OCI-LY1 (cell line): ENCODE results near the gene EFCAB7.

Experiments
- H2AFZ ChIP-seq: fragments of 200-600 bp; sonication (generic), shearing (Covaris generic); 2 replicates; pipeline ENCODE4 v1.6.0; 2014; ENCODE audit warnings: antibody characterized with exemption, mild to moderate bottlenecking, low read length
- H3F3A ChIP-seq: fragments of 200-600 bp; sonication (generic), shearing (Covaris generic); 2 replicates; pipeline ENCODE4 v1.6.0; 2014; ENCODE audit warnings: mild to moderate bottlenecking, antibody characterized with exemption, low read length, moderate library complexity; ENCODE audit not compliant: insufficient read depth
- H3K27ac ChIP-seq: fragments of 200-600 bp; sonication (generic); 2 replicates; pipeline ENCODE4 v1.5.1; 2014; ENCODE audit warnings: low read length, mixed run types, mild to moderate bottlenecking, low read depth; ENCODE audit not compliant: poor library complexity, severe bottlenecking
- H3K27me3 ChIP-seq: fragments of 200-600 bp; sonication (generic); 2 replicates; pipeline ENCODE4 v1.6.0; 2014; ENCODE audit warnings: antibody characterized with exemption, mild to moderate bottlenecking, low read length, moderate library complexity; ENCODE audit not compliant: insufficient read depth
- H3K36me3 ChIP-seq: fragments of 200-600 bp; sonication (generic); 2 replicates; pipeline ENCODE4 v1.6.1; 2014; ENCODE audit warnings: mild to moderate bottlenecking, antibody characterized with exemption, low read length, moderate library complexity, mixed read lengths; ENCODE audit not compliant: insufficient read depth
- H3K4me1 ChIP-seq: fragments of 200-600 bp; sonication (generic); 2 replicates; pipeline ENCODE4 v1.5.1; 2014; ENCODE audit warnings: mild to moderate bottlenecking, low read length, moderate library complexity; ENCODE audit not compliant: insufficient read depth, severe bottlenecking
- H3K4me2 ChIP-seq: fragments of 200-600 bp; sonication (generic), shearing (Covaris generic); 2 replicates; pipeline ENCODE4 v1.6.1; 2014; ENCODE audit warnings: low read length
- H3K4me3 ChIP-seq: fragments of 200-600 bp; sonication (generic); 2 replicates; pipeline ENCODE4 v1.5.1; 2014; ENCODE audit warnings: low read length, low read depth, mild to moderate bottlenecking, mixed read lengths; ENCODE audit not compliant: poor library complexity, severe bottlenecking
- H3K79me2 ChIP-seq: fragments of 200-600 bp; shearing (Covaris generic); 2 replicates; pipeline ENCODE4 v1.6.1; 2016; ENCODE audit warnings: mixed run types, low read length, mixed read lengths; ENCODE audit not compliant: insufficient read depth
- H3K9ac ChIP-seq: fragments of 200-600 bp; sonication (generic), shearing (Covaris generic); 2 replicates; pipeline ENCODE4 v1.6.1; 2014; ENCODE audit warnings: mild to moderate bottlenecking, low read length, mixed read lengths
- H3K9me2 ChIP-seq: fragments of 200-600 bp; sonication (generic), shearing (Covaris generic); 2 replicates; pipeline ENCODE4 v1.6.1; 2014; ENCODE audit warnings: low read depth, mild to moderate bottlenecking, low read length, mixed read lengths
- H3K9me3 ChIP-seq: fragments of 200-600 bp; shearing (Covaris generic); 2 replicates; pipeline ENCODE4 v1.6.1; 2014; ENCODE audit warnings: low read length, mixed read lengths
- H4K20me1 ChIP-seq: fragments of 200-600 bp; sonication (generic), shearing (Covaris generic); 2 replicates; pipeline ENCODE4 v1.6.0; 2016; ENCODE audit warnings: mild to moderate bottlenecking, low read length; ENCODE audit not compliant: insufficient read depth
- EZH2 ChIP-seq: fragments of 200-600 bp; sonication (generic), shearing (Covaris generic); IDR thresholded peaks from 2 replicates; pipeline ENCODE4 v1.8.0; 2017; ENCODE audit warnings: borderline replicate concordance, mixed run types, mild to moderate bottlenecking, antibody characterized with exemption, low read length, moderate library complexity, mixed read lengths
- TF ChIP-seq, protein P1 (sequence below): fragments of 200-600 bp; sonication (generic), shearing (Covaris generic); IDR thresholded peaks from 2 replicates; pipeline ENCODE4 v1.5.1; 2017; ENCODE audit warnings: mild to moderate bottlenecking, antibody characterized with exemption, low read length, moderate library complexity, mixed read lengths

The EFCAB7 gene

DNA sequence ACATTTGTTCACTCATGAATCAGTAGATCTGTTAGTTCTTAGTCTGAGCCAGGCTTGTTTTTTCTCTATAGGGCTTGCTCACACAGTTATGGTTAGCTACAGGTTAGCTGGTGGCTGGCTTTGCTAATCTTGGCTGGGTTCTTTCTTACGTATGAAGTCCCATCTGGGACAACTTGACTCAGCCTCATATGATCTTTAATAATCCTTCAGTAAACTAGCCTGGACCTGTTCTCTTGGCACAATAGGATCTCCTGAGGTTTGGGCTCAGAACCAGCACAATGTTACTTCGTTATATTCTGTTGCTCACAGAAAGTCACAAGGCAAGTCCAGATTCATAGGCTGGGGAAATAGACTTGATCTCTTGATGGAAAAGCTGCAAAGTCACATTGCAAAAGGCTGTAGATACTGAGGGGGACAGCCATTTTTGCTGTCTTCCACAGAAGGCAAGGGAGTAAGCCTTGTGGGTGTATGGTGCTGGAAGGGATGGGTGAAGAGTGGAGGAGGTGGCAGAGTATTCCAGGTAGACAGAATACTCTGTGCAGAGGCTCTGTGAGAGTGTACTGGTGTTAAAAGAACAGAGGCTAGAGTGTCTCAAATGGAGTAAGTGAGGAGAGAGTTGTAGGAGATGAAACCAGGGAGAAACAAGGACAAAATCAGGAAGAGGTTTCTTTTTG, 24.4 kb downstream of the EFCAB7 start:
- Histone ChIP-seq H3K4me1 (no peaks in the 10 kb centered on the region), H2AFZ (no peak overlapping the region), H3K36me3 (no peaks in the 10 kb centered on the region), H3K9ac (no peak overlapping the region), H3K27me3 (no peaks in the 10 kb centered on the region), H3K4me2 (no peak overlapping the region), H3K79me2 (no peaks in the 10 kb centered on the region), H3K9me3 (no peaks in the 10 kb centered on the region), H3K4me3 (no peak overlapping the region), H3F3A (no peaks in the 10 kb centered on the region), H4K20me1 (no peaks in the 10 kb centered on the region), H3K27ac (no peak overlapping the region), H3K9me2 (no peaks in the 10 kb centered on the region)
- TF ChIP-seq, protein P1, sequence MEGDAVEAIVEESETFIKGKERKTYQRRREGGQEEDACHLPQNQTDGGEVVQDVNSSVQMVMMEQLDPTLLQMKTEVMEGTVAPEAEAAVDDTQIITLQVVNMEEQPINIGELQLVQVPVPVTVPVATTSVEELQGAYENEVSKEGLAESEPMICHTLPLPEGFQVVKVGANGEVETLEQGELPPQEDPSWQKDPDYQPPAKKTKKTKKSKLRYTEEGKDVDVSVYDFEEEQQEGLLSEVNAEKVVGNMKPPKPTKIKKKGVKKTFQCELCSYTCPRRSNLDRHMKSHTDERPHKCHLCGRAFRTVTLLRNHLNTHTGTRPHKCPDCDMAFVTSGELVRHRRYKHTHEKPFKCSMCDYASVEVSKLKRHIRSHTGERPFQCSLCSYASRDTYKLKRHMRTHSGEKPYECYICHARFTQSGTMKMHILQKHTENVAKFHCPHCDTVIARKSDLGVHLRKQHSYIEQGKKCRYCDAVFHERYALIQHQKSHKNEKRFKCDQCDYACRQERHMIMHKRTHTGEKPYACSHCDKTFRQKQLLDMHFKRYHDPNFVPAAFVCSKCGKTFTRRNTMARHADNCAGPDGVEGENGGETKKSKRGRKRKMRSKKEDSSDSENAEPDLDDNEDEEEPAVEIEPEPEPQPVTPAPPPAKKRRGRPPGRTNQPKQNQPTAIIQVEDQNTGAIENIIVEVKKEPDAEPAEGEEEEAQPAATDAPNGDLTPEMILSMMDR, result no peak
- no peak for TF ChIP-seq EZH2

DNA sequence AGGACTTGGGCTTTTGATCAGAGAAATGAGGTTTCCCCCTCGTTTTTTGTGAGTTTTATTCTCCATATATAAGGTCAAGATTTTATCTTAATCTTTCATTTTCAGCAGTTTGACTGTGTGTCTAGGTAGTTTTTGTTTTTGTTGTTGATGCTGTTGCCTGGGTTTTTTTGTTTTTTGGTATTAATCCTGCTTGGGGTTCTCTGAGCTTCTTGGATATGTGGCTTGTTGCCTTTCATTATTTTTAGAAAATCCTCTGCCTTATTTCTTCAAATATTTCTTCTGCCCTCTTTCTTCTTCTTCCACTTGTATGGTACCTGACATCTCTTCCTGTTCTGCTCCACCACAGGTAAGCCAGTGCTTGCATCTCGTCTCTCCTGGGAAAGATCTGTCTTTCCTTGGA, 25.0 kb downstream of the EFCAB7 start:
- Histone ChIP-seq H3K4me2 (no peak overlapping the region), H3F3A (no peaks in the 10 kb centered on the region), H3K4me3 (no peak overlapping the region), H3K9ac (no peak overlapping the region), H3K36me3 (no peaks in the 10 kb centered on the region), H4K20me1 (no peaks in the 10 kb centered on the region), H3K27ac (no peak overlapping the region), H3K9me2 (no peaks in the 10 kb centered on the region), H3K79me2 (no peaks in the 10 kb centered on the region), H3K27me3 (no peaks in the 10 kb centered on the region), H2AFZ (no peak overlapping the region), H3K4me1 (no peaks in the 10 kb centered on the region), H3K9me3 (no peaks in the 10 kb centered on the region)
- no peak for TF ChIP-seq EZH2
- TF ChIP-seq, protein P1, result no peak

- no peaks in the 10 kb centered on the region for H3K79me2 ChIP-seq
Observed at GRCh38 chr1:63548877-63549276, 25.6 kb downstream of the EFCAB7 start.

More at GRCh38 chr1:63548877-63549276, 25.6 kb downstream of the EFCAB7 start:
- Histone ChIP-seq H3K9me2 (no peaks in the 10 kb centered on the region), H3K27me3 (no peaks in the 10 kb centered on the region), H3K36me3 (no peaks in the 10 kb centered on the region), H3K4me2 (no peak overlapping the region), H3K4me3 (no peak overlapping the region), H2AFZ (no peak overlapping the region), H3F3A (no peaks in the 10 kb centered on the region), H3K4me1 (no peaks in the 10 kb centered on the region), H4K20me1 (no peaks in the 10 kb centered on the region), H3K27ac (no peak overlapping the region), H3K9ac (no peak overlapping the region), H3K9me3 (no peaks in the 10 kb centered on the region)
- no peak for TF ChIP-seq EZH2
- TF ChIP-seq, protein P1, result no peak
